H1 (cell line): ENCODE results near the gene GDPD1. TPM values are rescaled to one million over a fixed set of nuclear protein-coding genes. Genes with fewer than 3 reads are reported as not detected.

Experiments used
- CHD2 ChIP-seq: IDR thresholded peaks from 2 replicates; pipeline ENCODE4 v1.6.1; 2012; ENCODE audit warnings: low read length, improper control_type of control experiment
- EZH2 ChIP-seq: fragments of 200-600 bp; sonication (generic); IDR thresholded peaks from 2 replicates; pipeline ENCODE4 v1.7.1; 2012; ENCODE audit warnings: low read depth, mild to moderate bottlenecking, moderate library complexity, low read length, inconsistent platforms; ENCODE audit not compliant: severe bottlenecking
- MAX ChIP-seq: IDR thresholded peaks from 2 replicates; pipeline ENCODE4 v1.6.1; 2012; ENCODE audit warnings: inconsistent platforms
- RFX5 ChIP-seq: IDR thresholded peaks from 2 replicates; pipeline ENCODE4 v1.6.1; 2011; ENCODE audit warnings: low read depth, low read length, improper control_type of control experiment, borderline replicate concordance
- polyA plus RNA-seq, 7 experiments: library from polyadenylated mRNA; depleted of rRNA in 3 of 7; stranded (reverse) in 5 of 7; unstranded in 2 of 7; fragments of >200 nt in 5 of 7; fragments of 200-250 nt in 2 of 7; gene quantifications; 1 replicate in 5 of 7; 2 replicates in 1 of 7; 4 replicates in 1 of 7; pipeline versions ENCODE4 v1.2.1 to v1.2.3, GENCODE V29; 2011 to 2013; ENCODE audit warnings: missing spikeins in 2 of 7, mixed read lengths in 2 of 7
- total RNA-seq: library from RNA; stranded (reverse); fragmentation: NEBNext Ultra II Directional; extraction: Animal tissue kit (Norgen Biotek cat#: 25700); gene quantifications from 2 replicates; pipeline ENCODE4 v1.2.1, GENCODE V29; 2021

The GDPD1 gene
- total and polyA plus RNA-seq, 2 of the 8 experiments (the other 6 are each of a cell fraction or from before 2014, with no cell fraction given): 3.2 to 7.7 TPM

GRCh38 chr17:59238906-59239305 lies 18.6 kb downstream of the GDPD1 start (continued):
- TF ChIP-seq RFX5: no peak
- TF ChIP-seq CHD2: no peak
- no peak for TF ChIP-seq MAX
- no peak for TF ChIP-seq EZH2
- TF ChIP-seq, all 59 proteins: peak for 0
